Endothelial cell of umbilical vein (primary cell): Measurements from ENCODE around the gene ITGB3BP. TPM values are rescaled to one million over a fixed set of nuclear protein-coding genes. Genes with fewer than 3 reads are reported as not detected.

ENCODE experiments used
- BruUV-seq: library from RNA; stranded (reverse); fragments of 400-500 nt; replicated peaks from 2 replicates; lab custom pipeline; 2021; lab: Mats Ljungman, UMichigan
- CTCF ChIA-PET: fragments of 300-600, 350-600 bp; sonication (Branson Sonifier 250); formaldehyde crosslinking; loops from one replicate; lab custom pipeline; 2021; ENCODE audit warnings: antibody characterized with exemption, inconsistent platforms; lab: Charles Lee
- POLR2A ChIA-PET: fragments of 300-600, 350-600 bp; sonication (Branson Sonifier 250); formaldehyde crosslinking; loops from one replicate; lab custom pipeline; 2021; ENCODE audit warnings: antibody characterized with exemption, inconsistent platforms; lab: Charles Lee
- DNase-seq: peaks from one replicate; pipeline ENCODE4 v3.0.0-alpha.2; 2011; ENCODE audit warnings: low read depth, low spot score
- FAIRE-seq: peaks from 2 replicates; lab custom pipeline; 2011; peaks lifted over from hg19 to GRCh38; lab: Jason Lieb, UNC
- H2AFZ ChIP-seq: 2 replicates; pipeline ENCODE4 v1.6.0; 2012; ENCODE audit warnings: low read depth, low read length, control low read depth, inconsistent platforms
- H3K27ac ChIP-seq: 2 replicates; pipeline ENCODE4 v1.5.1; 2011; ENCODE audit warnings: low read depth, mild to moderate bottlenecking, control low read depth, low read length, moderate library complexity; ENCODE audit not compliant: insufficient read depth
- H3K27me3 ChIP-seq, 2 experiments: 2 replicates each; pipeline versions ENCODE4 v1.6.0 to v1.6.1; 2011; ENCODE audit warnings: low read length in 2 of 2, mixed read lengths in 1 of 2; ENCODE audit not compliant: control insufficient read depth in 2 of 2, insufficient read depth in 2 of 2
- H3K36me3 ChIP-seq, 2 experiments: 2 replicates in 1 of 2; 3 replicates in 1 of 2; pipeline ENCODE4 v1.5.1; 2011; ENCODE audit warnings: low read length in 2 of 2, mild to moderate bottlenecking in 1 of 2, moderate library complexity in 1 of 2; ENCODE audit not compliant: control insufficient read depth in 2 of 2, insufficient read depth in 2 of 2; ENCODE audit errors: extremely low read depth in 1 of 2
- H3K4me1 ChIP-seq: 3 replicates; pipeline ENCODE4 v1.5.1; 2011; ENCODE audit warnings: mild to moderate bottlenecking, low read length; ENCODE audit not compliant: control insufficient read depth, insufficient read depth; ENCODE audit errors: extremely low read depth
- H3K4me2 ChIP-seq: 2 replicates; pipeline ENCODE4 v1.6.1; 2011; ENCODE audit warnings: low read length, control low read depth, mixed read lengths; ENCODE audit not compliant: insufficient read depth
- H3K4me3 ChIP-seq, 3 experiments: fragments of 200-600 bp in 1 of 3; sonication (generic), shearing (Covaris generic) in 1 of 3; replicated peaks in 1 of 3; 2 replicates each; pipeline ENCODE4 v1.5.1; 2011 to 2016; ENCODE audit warnings: control low read depth in 3 of 3, low read length in 3 of 3, mild to moderate bottlenecking in 2 of 3, inconsistent platforms in 1 of 3, low read depth in 1 of 3, moderate library complexity in 1 of 3; ENCODE audit not compliant: insufficient read depth in 1 of 3
- H3K79me2 ChIP-seq: 2 replicates; pipeline ENCODE4 v1.6.0; 2012; ENCODE audit warnings: low read length, inconsistent platforms; ENCODE audit not compliant: control insufficient read depth, insufficient read depth
- H3K9ac ChIP-seq: replicated peaks from 2 replicates; pipeline ENCODE3; 2011; ENCODE audit warnings: low read length, control low read depth; ENCODE audit not compliant: insufficient read depth; ENCODE audit errors: extremely low read depth
- H3K9me1 ChIP-seq: replicated peaks from 3 replicates; pipeline ENCODE4 v1.6.0; 2011; ENCODE audit warnings: mild to moderate bottlenecking, low read length; ENCODE audit not compliant: control insufficient read depth, insufficient read depth; ENCODE audit errors: extremely low read depth
- H3K9me3 ChIP-seq: replicated peaks from 2 replicates; pipeline ENCODE4 v1.5.1; 2012; ENCODE audit warnings: low read length, inconsistent platforms; ENCODE audit not compliant: control insufficient read depth, insufficient read depth
- H4K20me1 ChIP-seq: replicated peaks from 2 replicates; pipeline ENCODE3; 2011; ENCODE audit warnings: mild to moderate bottlenecking, low read length; ENCODE audit not compliant: control insufficient read depth, insufficient read depth; ENCODE audit errors: extremely low read depth
- CTCF ChIP-seq, 2 donors: IDR thresholded peaks; 1 replicate in 1 of 2; 2 replicates in 1 of 2; pipeline ENCODE4 v1.5.1; 2011; ENCODE audit warnings: low read length in 2 of 2, mild to moderate bottlenecking in 2 of 2, moderate library complexity in 2 of 2, control low read depth in 1 of 2, inconsistent platforms in 1 of 2, low read depth in 1 of 2; ENCODE audit not compliant: insufficient read depth in 1 of 2; ENCODE audit errors: extremely low read depth in 1 of 2
- EZH2 ChIP-seq: IDR thresholded peaks from 2 replicates; pipeline ENCODE4 v1.6.1; 2012; ENCODE audit warnings: borderline replicate concordance, low read depth, mild to moderate bottlenecking, moderate library complexity, low read length, inconsistent platforms; ENCODE audit not compliant: severe bottlenecking
- FOS ChIP-seq: IDR thresholded peaks from 2 replicates; pipeline ENCODE4 v1.6.1; 2011; ENCODE audit warnings: mild to moderate bottlenecking, low read length, moderate library complexity, borderline replicate concordance; ENCODE audit not compliant: insufficient read depth
- GATA2 ChIP-seq: IDR thresholded peaks from 2 replicates; pipeline ENCODE4 v1.7.0; 2011; ENCODE audit warnings: low read depth, mild to moderate bottlenecking, moderate library complexity, mixed read lengths, low read length; ENCODE audit not compliant: insufficient read length, insufficient read depth
- JUN ChIP-seq: IDR thresholded peaks from 2 replicates; pipeline ENCODE4 v1.6.1; 2011; ENCODE audit warnings: borderline replicate concordance, low read depth; ENCODE audit not compliant: insufficient read length, insufficient read depth
- MYC ChIP-seq: IDR thresholded peaks from one replicate; pipeline ENCODE4 v1.6.1; 2011; ENCODE audit warnings: mild to moderate bottlenecking, low read depth, low read length
- POLR2A ChIP-seq: IDR thresholded peaks from 2 replicates; pipeline ENCODE4 v1.6.1; 2012; ENCODE audit warnings: low read depth, mild to moderate bottlenecking, control low read depth, low read length
- POLR2AphosphoS5 ChIP-seq: IDR thresholded peaks from 2 replicates; pipeline ENCODE4 v1.6.1; 2012; ENCODE audit warnings: low read depth, mild to moderate bottlenecking, control low read depth, low read length, moderate library complexity; ENCODE audit not compliant: insufficient read depth
- dilution Hi-C: fragments of 300-500 bp; cut with MboI; formaldehyde crosslinking; loops from one replicate; pipeline ENCODE4 v1.15.0; 2019; ENCODE audit warnings: low sequenced_read_pairs; ENCODE audit not compliant: extremely low pct_ligation_motif_present
- intact Hi-C: fragments of 100-400 bp; cut with micrococcal nuclease; formaldehyde crosslinking; loops from one replicate; pipeline ENCODE4 v1.10.0; 2022
- polyA plus RNA-seq, 4 experiments: library from polyadenylated mRNA; depleted of rRNA in 3 of 4; stranded (reverse) in 3 of 4; unstranded in 1 of 4; fragments of >200 nt; gene quantifications; 2 replicates each; pipeline versions ENCODE4 v1.2.1 to v1.2.3, GENCODE V29; 2011 to 2012; ENCODE audit warnings: missing spikeins in 1 of 4
- total RNA-seq: library from RNA; stranded (reverse); gene quantifications from 2 replicates; pipeline ENCODE4 v1.2.3, GENCODE V29; 2021
- TF ChIP-seq, protein P1 (sequence below): IDR thresholded peaks from 2 replicates; pipeline ENCODE4 v1.6.1; 2011; ENCODE audit not compliant: insufficient read depth, insufficient read length

ITGB3BP gene
- total and polyA plus RNA-seq, 2 donors (not counting 3 experiments of a cell fraction or from before 2014, with no cell fraction given): 5.3 to 24.4 TPM

DNA sequence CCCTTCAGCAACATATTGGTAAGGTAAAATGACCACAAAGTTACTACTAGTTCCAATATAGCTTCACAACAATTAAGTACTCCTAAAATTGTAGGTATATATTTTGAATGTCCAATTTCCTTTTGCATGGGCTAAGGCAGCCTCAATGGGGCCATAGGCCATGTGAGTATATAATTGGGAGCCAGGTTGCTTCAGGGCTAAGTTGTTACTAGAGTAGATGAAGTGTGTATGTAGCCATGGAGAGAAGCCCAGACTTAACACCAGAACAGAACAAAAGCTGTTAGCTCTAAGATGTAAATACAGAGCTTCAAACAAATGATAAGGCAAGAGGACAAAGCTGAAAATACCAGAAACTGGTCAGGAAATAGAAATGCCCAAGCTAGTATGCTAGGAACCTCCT, 16.2 kb downstream of the ITGB3BP start:
- FAIRE-seq (no peak), DNase-seq (no peak)
- H4K20me1 ChIP-seq: no peaks in the 10 kb centered on the region
- H3K9ac ChIP-seq: no peak overlapping the region
- no peaks in the 10 kb centered on the region for H3K9me3 ChIP-seq
- TF ChIP-seq, protein P1, sequence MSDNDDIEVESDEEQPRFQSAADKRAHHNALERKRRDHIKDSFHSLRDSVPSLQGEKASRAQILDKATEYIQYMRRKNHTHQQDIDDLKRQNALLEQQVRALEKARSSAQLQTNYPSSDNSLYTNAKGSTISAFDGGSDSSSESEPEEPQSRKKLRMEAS: no peak
- TF ChIP-seq FOS: no peak
- no peak for TF ChIP-seq MYC
- no peak for TF ChIP-seq GATA2
- TF ChIP-seq POLR2A: no peak
- TF ChIP-seq CTCF (IDR thresholded peaks at IDR 0.05; ENCODE audit: extremely low read depth in 1 of 2, insufficient read depth in 1 of 2, low read depth in 1 of 2, low read length in 2 of 2): no peak
- no peak for TF ChIP-seq POLR2AphosphoS5
- TF ChIP-seq JUN: no peak
- no peak for TF ChIP-seq EZH2
- no TSS peak for BruUV-seq
- H3K4me2 ChIP-seq: no peak overlapping the region
- H3K4me3 ChIP-seq: no peak overlapping the region
- ChIA-PET CTCF (interaction anchor here (1.2 to 1.7 kb wide), 3 partner anchors 15 to 32 kb away, joined by 3 to 4 read pairs (median 4); no protein-coding TSS in a partner anchor), POLR2A (no interaction called here)
- H3K27ac ChIP-seq: no peak overlapping the region
- no peaks in the 10 kb centered on the region for H3K27me3 ChIP-seq
- H3K79me2 ChIP-seq: no peaks in the 10 kb centered on the region
- no peak overlapping the region for H2AFZ ChIP-seq
- no peaks in the 10 kb centered on the region for H3K9me1 ChIP-seq
- dilution Hi-C loops: no loop called here
- no peaks in the 10 kb centered on the region for H3K4me1 ChIP-seq
- peaks cover 0 to 2% of the 10 kb centered on the region in 2 experiments for H3K36me3 ChIP-seq
- intact Hi-C loops: no loop called here
